GM12801 (cell line): Measurements from ENCODE around the gene CARNS1.

Experiments used
- CTCF ChIP-seq: IDR thresholded peaks from one replicate; pipeline ENCODE4 v1.5.1; 2011; ENCODE audit warnings: control low read depth; ENCODE audit not compliant: insufficient read length; ENCODE audit errors: extremely low read depth

Gene CARNS1

DNA sequence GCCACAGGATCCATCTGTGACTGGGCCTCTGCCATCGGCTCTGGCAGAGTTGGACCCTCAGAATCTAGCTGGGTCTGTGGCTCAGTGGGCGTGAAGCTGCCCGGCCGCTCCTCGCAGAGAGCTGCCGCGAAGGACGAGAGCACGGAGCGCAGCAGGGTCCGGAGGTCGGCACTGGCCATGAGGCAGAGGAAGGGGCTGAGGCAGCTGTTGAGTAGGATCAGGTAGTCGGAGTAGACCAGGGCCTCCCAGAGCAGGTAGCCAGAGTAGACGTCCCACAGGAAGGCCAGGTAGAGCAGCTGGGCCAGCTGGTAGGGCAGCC is 36.1 kb downstream of the CARNS1 start:
- no peak for TF ChIP-seq CTCF

GRCh38 chr11:67452141-67452952 is 36.9 kb downstream of the CARNS1 start, which contains the start of gene GPR152:
Gene GPR152 (minus strand): TSS chr11:67452729. CDS start chr11:67452724, 5 bp downstream.
- no peak for TF ChIP-seq CTCF

GRCh38 chr11:67453816-67454732 is 38.6 kb downstream of the CARNS1 start:
- TF ChIP-seq CTCF: no peak

- no peak for TF ChIP-seq CTCF
Measured at GRCh38 chr11:67455054-67455453, 39.6 kb downstream of the CARNS1 start, which contains the start of gene CABP4. Gene CABP4 (plus strand): TSS chr11:67455354. CDS start chr11:67455424, 70 bp downstream.

- no peak for TF ChIP-seq CTCF
Measured at GRCh38 chr11:67456068-67456705, 40.7 kb downstream of the CARNS1 start.

- TF ChIP-seq CTCF: no peak
Measured at GRCh38 chr11:67457453-67457852, 42.0 kb downstream of the CARNS1 start.

GRCh38 chr11:67458266-67458665 is 42.8 kb downstream of the CARNS1 start:
- no peak for TF ChIP-seq CTCF
